Stimulated activated memory B cell treated with anti-CD40 and anti-IgM and Interleukin-4, amounts not matched to agents 10 μg/mL and 1 μg/mL and 100 μg/mL, for 72 hours (primary cell): Measurements from ENCODE around the gene RABGAP1.
"Not testable (repeated sequence)": the region's sequence is repeated elsewhere in the genome, so short reads cannot be mapped to it uniquely, and the experiment has no call there.

ENCODE experiments used
- ATAC-seq: fragments of 150-1000 bp; cut with Tn5 transposase; 2 replicates; pipeline ENCODE4 v1.10.0; 2021
- H3K27ac Mint-ChIP-seq: one replicate; pipeline ENCODE4 v1.8.0; 2022; ENCODE audit warnings: mild to moderate bottlenecking, mixed read lengths
- H3K27me3 Mint-ChIP-seq: one replicate; pipeline ENCODE4 v1.8.0; 2022; ENCODE audit warnings: mixed read lengths
- H3K36me3 Mint-ChIP-seq: one replicate; pipeline ENCODE4 v1.8.0; 2022; ENCODE audit warnings: mixed read lengths
- H3K4me1 Mint-ChIP-seq: one replicate; pipeline ENCODE4 v1.8.0; 2022; ENCODE audit warnings: mixed read lengths
- H3K4me3 Mint-ChIP-seq: one replicate; pipeline ENCODE4 v1.8.0; 2022; ENCODE audit warnings: mild to moderate bottlenecking, moderate library complexity, mixed read lengths
- H3K9me3 Mint-ChIP-seq: one replicate; pipeline ENCODE4 v1.8.0; 2022; ENCODE audit warnings: mixed read lengths

Gene RABGAP1

GRCh38 chr9:122940749-122941581 lies at the start of gene RABGAP1:
TSS of gene RABGAP1 (plus strand) at chr9:122941020. CDS start at chr9:122957060, 16,040 bp downstream.
- peaks cover 25% of the 10 kb centered on the region for H3K36me3 Mint-ChIP-seq
- H3K9me3 Mint-ChIP-seq, result no peaks in the 10 kb centered on the region
- peak within 1 kb of the TSS; percentile 71 for H3K27ac Mint-ChIP-seq
- peak; percentile 100 for ATAC-seq
- peaks cover 31% of the 10 kb centered on the region for H3K4me1 Mint-ChIP-seq
- peak within 1 kb of the TSS; percentile 94 for H3K4me3 Mint-ChIP-seq
- no peaks in the 10 kb centered on the region for H3K27me3 Mint-ChIP-seq

DNA sequence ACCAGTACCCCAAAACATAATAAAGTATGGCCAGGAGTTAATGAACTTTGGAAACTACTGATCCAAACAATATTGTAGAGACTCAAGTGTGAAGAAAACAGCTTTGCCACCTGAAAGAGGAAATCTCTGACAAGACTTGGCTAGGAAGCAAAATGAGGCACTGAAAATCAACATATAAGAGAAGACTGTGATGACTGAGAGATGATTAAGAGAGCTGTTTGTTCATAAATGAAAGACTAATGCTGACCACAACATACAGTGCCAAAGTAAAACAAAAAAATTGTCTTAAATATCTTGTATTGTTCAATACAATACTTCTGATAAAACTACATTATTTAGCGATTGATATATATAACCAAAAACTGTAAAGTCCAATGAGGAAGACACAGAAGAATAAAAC lies 42.9 kb upstream of the RABGAP1 start:
- peaks cover 21% of the 10 kb centered on the region for H3K36me3 Mint-ChIP-seq
- H3K4me1 Mint-ChIP-seq, result peaks cover 14% of the 10 kb centered on the region
- peak overlapping the region; percentile 70 for H3K27ac Mint-ChIP-seq
- no peaks in the 10 kb centered on the region for H3K9me3 Mint-ChIP-seq
- ATAC-seq, result no peak
- no peaks in the 10 kb centered on the region for H3K27me3 Mint-ChIP-seq
- H3K4me3 Mint-ChIP-seq, result no peak overlapping the region

DNA sequence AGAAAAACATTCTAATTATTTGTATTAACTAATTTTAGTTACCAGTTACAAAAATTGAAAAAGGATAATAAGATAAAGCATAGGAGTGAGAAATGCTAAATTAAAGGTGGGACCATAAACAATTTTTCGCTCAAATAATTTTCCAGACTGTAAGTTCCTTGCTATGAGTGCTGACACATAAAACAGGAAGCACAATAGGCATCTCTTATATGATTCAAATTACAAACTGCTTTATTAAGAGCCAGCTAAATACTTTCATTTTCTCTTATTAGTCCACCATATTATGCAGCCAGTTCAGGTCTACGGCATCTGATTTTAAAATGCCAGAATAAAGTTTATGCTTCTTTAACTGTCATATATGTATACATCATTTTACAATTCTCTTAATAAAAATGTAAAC lies 40.0 kb upstream of the RABGAP1 start:
- no peak for ATAC-seq
- no peak overlapping the region for H3K27ac Mint-ChIP-seq
- H3K9me3 Mint-ChIP-seq, result no peaks in the 10 kb centered on the region
- peaks cover 28% of the 10 kb centered on the region for H3K4me1 Mint-ChIP-seq
- H3K27me3 Mint-ChIP-seq, result no peaks in the 10 kb centered on the region
- H3K36me3 Mint-ChIP-seq, result peaks cover 5% of the 10 kb centered on the region
- peak overlapping the region; percentile 23 for H3K4me3 Mint-ChIP-seq

DNA sequence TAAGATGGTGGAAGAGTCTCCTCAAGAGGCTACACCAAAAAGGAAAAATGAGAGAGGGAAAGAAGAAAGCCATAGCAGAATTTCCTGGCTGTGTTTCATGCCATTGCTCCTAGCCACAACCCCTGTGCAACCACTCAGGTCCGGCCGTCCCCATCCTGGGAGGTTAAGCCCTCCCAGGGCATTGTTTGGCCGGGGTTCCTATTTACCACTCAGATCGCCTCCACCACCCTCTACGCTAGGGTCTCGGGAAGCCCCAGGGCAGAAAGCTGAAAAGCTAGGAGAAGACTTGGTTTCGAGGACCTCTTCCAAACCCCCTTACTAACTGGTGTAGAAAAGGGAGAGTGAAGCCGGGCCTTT lies 36.4 kb upstream of the RABGAP1 start:
- H3K27me3 Mint-ChIP-seq, result no peaks in the 10 kb centered on the region
- peak overlapping the region; percentile 86 for H3K4me3 Mint-ChIP-seq
- H3K9me3 Mint-ChIP-seq, result no peaks in the 10 kb centered on the region
- peaks cover 18% of the 10 kb centered on the region for H3K4me1 Mint-ChIP-seq
- peak overlapping the region; percentile 95 for H3K27ac Mint-ChIP-seq
- peaks cover 15% of the 10 kb centered on the region for H3K36me3 Mint-ChIP-seq
- peak; percentile 24 for ATAC-seq

DNA sequence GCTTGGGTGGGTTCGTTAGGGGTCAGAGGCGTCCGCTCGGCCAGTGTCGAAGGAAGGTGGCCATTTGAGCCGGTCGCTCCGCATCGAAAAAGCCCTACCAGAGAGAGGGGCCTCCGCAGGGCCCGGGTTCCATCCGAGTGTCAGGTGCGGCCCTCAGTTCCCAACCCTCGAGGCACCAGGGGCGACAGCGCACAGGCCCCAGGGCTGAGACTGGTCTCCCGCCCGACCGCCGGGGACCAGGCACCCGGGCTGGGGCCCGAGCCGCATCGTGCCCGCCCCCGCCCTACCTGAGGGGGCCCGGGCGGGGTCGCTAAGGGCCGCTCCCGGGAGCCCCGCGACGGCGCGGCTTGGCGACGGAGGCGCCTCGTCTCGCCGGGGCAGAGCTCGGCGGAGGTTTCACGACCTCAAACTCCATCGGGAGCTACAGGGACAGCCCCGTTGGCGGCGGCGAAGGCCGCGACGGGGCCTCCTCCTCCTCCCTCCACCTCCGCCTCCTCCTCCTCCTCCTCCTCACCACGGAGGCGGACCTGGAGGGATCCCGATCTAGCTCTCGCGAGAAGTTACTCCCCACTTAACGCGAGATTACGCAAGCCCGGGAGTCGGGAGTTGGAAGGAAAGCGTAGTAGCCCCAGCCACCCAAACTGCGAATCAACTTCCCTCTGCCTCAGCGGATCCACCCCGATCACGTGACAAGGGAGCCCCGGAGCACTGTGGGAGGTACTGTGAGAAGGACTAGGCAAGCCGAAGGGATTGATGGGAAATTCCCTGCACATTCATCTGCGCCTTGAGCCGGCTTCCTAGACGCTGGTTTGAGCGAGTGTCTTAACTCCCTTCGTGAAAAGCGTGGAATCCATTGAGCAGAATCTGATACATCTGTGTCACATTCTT lies 35.8 kb upstream of the RABGAP1 start, which contains the start of gene RC3H2:
Gene RC3H2, minus strand, starts transcription at position 537 of the 888 bp plus-strand sequence. CDS start 7,850 bp downstream, outside the sequence.
- peak; percentile 98 for ATAC-seq
- H3K9me3 Mint-ChIP-seq, result no peaks in the 10 kb centered on the region
- H3K4me1 Mint-ChIP-seq, result peaks cover 15% of the 10 kb centered on the region
- no peaks in the 10 kb centered on the region for H3K27me3 Mint-ChIP-seq
- peak within 1 kb of the TSS; percentile 95 for H3K27ac Mint-ChIP-seq
- peaks cover 19% of the 10 kb centered on the region for H3K36me3 Mint-ChIP-seq
- H3K4me3 Mint-ChIP-seq, result peak within 1 kb of the TSS; percentile 86

GRCh38 chr9:122906122-122906521 lies 34.7 kb upstream of the RABGAP1 start:
- not testable (repeated sequence) for H3K9me3 Mint-ChIP-seq, H3K27ac Mint-ChIP-seq, H3K27me3 Mint-ChIP-seq, H3K4me3 Mint-ChIP-seq, ATAC-seq
- Mint-ChIP-seq H3K36me3 (peaks cover 26% of the 10 kb centered on the region), H3K4me1 (peaks cover 15% of the 10 kb centered on the region)

GRCh38 chr9:122912671-122912963 lies 28.2 kb upstream of the RABGAP1 start:
- no peak for ATAC-seq
- Mint-ChIP-seq H3K27me3 (no peaks in the 10 kb centered on the region), H3K36me3 (peaks cover 39% of the 10 kb centered on the region)

DNA sequence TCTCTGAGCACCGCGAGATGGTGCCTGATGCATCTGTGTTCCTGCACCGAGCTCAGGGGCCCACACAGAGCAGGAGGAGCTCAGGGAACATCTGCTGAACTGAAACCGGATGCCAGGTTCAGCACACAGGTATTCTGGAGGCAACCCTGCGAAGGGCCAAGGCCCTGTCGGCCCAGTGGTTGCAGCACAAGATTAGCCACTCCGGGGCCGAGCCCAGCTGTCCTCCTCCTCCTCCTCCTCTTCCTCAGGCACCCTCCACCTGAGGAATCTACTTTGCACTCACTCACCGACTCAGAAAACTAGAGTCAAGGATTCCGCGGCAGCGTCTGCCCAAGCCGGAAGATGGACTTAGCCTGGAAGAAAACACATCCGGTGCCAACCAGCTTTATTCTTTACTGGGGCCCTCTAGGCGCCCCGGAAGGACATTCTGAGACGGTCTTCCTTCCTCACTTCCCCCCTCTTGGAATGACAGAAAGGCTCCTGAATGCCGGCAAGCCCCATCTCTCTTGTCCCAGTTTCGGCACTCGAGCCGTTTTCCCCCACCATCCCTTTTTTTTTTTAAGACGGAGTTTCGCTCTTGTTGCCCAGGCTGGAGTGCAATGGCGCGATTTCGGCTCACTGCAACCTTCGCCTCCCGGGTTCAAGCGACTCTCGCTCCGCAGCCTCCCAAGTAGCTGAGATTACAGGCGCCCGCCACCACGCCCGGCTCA lies 27.7 kb upstream of the RABGAP1 start, which contains the start of gene ZBTB6:
Gene ZBTB6, minus strand, starts transcription at position 360 of the 710 bp plus-strand sequence. CDS start 1,251 bp downstream, outside the sequence.
- Mint-ChIP-seq H3K9me3 (no peaks in the 10 kb centered on the region), H3K36me3 (peaks cover 39% of the 10 kb centered on the region), H3K4me3 (peak within 1 kb of the TSS; percentile 86), H3K4me1 (peaks cover 19% of the 10 kb centered on the region), H3K27ac (peak within 1 kb of the TSS; percentile 96), H3K27me3 (no peaks in the 10 kb centered on the region)
- ATAC-seq, result peak; percentile 100

More at GRCh38 chr9:122912671-122912963, 28.2 kb upstream of the RABGAP1 start:
- Mint-ChIP-seq H3K4me1 (peaks cover 19% of the 10 kb centered on the region), H3K4me3 (peak overlapping the region; percentile 86), H3K27ac (peak overlapping the region; percentile 96), H3K9me3 (no peaks in the 10 kb centered on the region)

- H3K9me3 Mint-ChIP-seq, result no peaks in the 10 kb centered on the region
- peaks cover 6% of the 10 kb centered on the region for H3K4me1 Mint-ChIP-seq
- no peaks in the 10 kb centered on the region for H3K27me3 Mint-ChIP-seq
- H3K36me3 Mint-ChIP-seq, result peaks cover 35% of the 10 kb centered on the region
- H3K27ac Mint-ChIP-seq, result no peak overlapping the region
- no peak overlapping the region for H3K4me3 Mint-ChIP-seq
- ATAC-seq, result no peak
Measured at GRCh38 chr9:122918310-122918709, 22.5 kb upstream of the RABGAP1 start.

DNA sequence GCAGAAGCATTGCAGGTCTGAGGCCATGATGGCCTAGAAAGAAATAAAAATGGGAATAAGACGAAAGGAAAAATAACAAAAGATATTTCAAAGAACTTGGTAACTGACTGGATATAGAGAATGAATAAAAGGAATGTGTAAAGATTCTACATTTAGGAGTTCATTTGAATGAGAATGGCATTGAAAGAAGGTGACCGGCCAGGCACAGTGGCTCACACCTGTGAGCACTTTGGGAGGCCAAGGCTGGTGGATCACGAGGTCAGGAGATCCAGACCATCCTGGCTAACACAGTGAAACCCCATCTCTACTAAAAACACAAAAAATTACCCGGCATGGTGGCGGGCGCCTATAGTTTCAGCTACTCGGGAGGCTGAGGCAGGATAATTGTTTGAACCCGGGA lies 18.1 kb upstream of the RABGAP1 start:
- Mint-ChIP-seq H3K4me3 (no peak overlapping the region), H3K27me3 (no peaks in the 10 kb centered on the region), H3K9me3 (no peaks in the 10 kb centered on the region), H3K27ac (peak overlapping the region; percentile 12), H3K36me3 (peaks cover 34% of the 10 kb centered on the region), H3K4me1 (peaks cover 20% of the 10 kb centered on the region)
- ATAC-seq, result no peak

- peak; percentile 86 for ATAC-seq
- H3K27me3 Mint-ChIP-seq, result no peaks in the 10 kb centered on the region
- peaks cover 20% of the 10 kb centered on the region for H3K4me1 Mint-ChIP-seq
- H3K36me3 Mint-ChIP-seq, result peaks cover 27% of the 10 kb centered on the region
- peak overlapping the region; percentile 31 for H3K27ac Mint-ChIP-seq
- no peaks in the 10 kb centered on the region for H3K9me3 Mint-ChIP-seq
- H3K4me3 Mint-ChIP-seq, result peak overlapping the region; percentile 8
Measured at GRCh38 chr9:122923947-122924346, 16.9 kb upstream of the RABGAP1 start.

DNA sequence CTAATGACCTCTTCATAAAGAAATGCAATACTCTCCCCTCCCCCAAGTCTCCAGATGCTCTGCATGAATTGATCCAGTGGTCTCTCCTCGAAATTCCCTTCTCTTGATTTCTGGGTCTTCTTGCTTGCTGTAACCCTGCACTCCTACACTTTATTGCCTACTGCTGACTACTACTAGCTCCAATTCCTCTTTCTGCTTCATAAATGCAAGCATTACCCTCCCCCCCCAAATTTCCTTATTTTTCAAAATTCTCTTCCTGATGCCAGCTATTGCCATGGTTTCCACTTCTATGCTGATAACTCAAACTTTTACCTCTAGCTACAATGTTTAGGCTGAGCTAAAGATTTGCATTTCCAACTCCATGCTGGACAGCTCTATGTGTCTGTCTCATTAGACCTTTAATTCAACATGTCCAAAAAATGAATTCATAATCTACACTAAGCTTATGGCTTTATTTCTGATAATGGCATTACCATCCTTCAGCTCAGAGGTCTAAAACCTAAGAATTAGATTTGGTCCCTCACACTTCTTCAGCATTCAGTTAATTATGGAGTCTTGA lies 10.9 kb upstream of the RABGAP1 start:
- Mint-ChIP-seq H3K9me3 (no peaks in the 10 kb centered on the region), H3K4me3 (no peak overlapping the region), H3K36me3 (peaks cover 3% of the 10 kb centered on the region), H3K4me1 (peaks cover 14% of the 10 kb centered on the region), H3K27me3 (no peaks in the 10 kb centered on the region), H3K27ac (no peak overlapping the region)
- no peak for ATAC-seq

DNA sequence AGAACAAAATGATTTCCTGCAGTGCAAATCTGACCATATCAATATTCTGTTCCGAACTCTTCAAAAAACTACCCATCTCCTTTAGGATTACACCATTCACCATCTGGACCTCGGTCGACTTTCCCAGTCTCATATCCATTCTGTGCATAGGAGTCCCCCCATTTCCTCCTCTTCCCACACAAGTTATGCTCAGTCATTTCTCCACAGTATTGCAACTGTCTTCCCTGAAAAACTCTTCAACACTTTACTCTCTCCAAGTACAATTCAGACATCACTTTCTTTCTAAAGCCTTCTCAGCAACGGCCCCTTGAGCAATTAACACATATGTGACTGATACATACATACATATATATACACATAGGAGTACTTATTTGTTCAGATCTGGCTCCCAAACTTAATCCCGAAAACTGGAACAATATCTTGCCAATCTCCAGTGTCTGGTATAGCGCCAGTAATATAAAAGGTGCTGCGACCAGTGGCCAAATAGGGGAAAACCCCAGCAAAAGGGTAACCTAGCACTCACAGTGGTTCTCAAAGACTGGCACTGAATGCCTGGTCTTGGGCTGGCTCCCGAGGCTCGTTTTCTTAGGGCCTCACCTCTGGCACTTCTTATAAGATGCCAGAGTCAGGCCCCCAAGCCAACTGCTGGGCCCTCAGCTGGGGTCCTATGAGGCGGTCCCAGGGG lies 10.1 kb upstream of the RABGAP1 start:
- Mint-ChIP-seq H3K4me1 (peaks cover 14% of the 10 kb centered on the region), H3K27ac (no peak overlapping the region), H3K27me3 (no peaks in the 10 kb centered on the region), H3K36me3 (peaks cover 6% of the 10 kb centered on the region), H3K4me3 (no peak overlapping the region), H3K9me3 (no peaks in the 10 kb centered on the region)
- ATAC-seq, result peak; percentile 64
